ENCODE results near the gene CDC73.

GRCh38 chr1:193083365-193084088, 38.3 kb upstream of the CDC73 start:
- TF ChIP-seq, protein P1, sequence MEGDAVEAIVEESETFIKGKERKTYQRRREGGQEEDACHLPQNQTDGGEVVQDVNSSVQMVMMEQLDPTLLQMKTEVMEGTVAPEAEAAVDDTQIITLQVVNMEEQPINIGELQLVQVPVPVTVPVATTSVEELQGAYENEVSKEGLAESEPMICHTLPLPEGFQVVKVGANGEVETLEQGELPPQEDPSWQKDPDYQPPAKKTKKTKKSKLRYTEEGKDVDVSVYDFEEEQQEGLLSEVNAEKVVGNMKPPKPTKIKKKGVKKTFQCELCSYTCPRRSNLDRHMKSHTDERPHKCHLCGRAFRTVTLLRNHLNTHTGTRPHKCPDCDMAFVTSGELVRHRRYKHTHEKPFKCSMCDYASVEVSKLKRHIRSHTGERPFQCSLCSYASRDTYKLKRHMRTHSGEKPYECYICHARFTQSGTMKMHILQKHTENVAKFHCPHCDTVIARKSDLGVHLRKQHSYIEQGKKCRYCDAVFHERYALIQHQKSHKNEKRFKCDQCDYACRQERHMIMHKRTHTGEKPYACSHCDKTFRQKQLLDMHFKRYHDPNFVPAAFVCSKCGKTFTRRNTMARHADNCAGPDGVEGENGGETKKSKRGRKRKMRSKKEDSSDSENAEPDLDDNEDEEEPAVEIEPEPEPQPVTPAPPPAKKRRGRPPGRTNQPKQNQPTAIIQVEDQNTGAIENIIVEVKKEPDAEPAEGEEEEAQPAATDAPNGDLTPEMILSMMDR (IDR thresholded peaks at IDR 0.05; ENCODE audit: poor library complexity) = no peak
- no peak for TF ChIP-seq EZH2 (IDR thresholded peaks at IDR 0.05; ENCODE audit: borderline replicate concordance)
- no peak for TF ChIP-seq EZH2phosphoT487 (IDR thresholded peaks at IDR 0.05; ENCODE audit: low read depth, severe bottlenecking, unreplicated experiment)

Data from hepatocyte (in vitro differentiated cells).